Right lobe of liver (tissue), 4 donors: ENCODE data around the gene ACTR1A.

Experiments used
- CTCF ChIP-seq, 4 donors: fragments of 200-600 bp in 3 of 4; fragments of 450-650 bp in 1 of 4; IDR thresholded peaks; one replicate each; pipeline versions ENCODE4 v1.5.1 to v1.8.0; 2016 to 2022; ENCODE audit warnings: antibody characterized with exemption in 4 of 4, mild to moderate bottlenecking in 2 of 4
- POLR2A ChIP-seq: fragments of 450-650 bp; IDR thresholded peaks from one replicate; pipeline ENCODE4 v1.6.1; 2017; ENCODE audit warnings: antibody characterized with exemption, mild to moderate bottlenecking
- donor health status: DM: no; HTN: no; CAD: no.
- donor health status: DM: no; HTN: no; CAD: no.
- donor health status: DM: no; HTN: yes; CAD: no.

GRCh38 chr10:102545265-102545871, 42.9 kb upstream of the ACTR1A start:
- no peak for TF ChIP-seq CTCF (IDR thresholded peaks at IDR 0.05)
- no peak for TF ChIP-seq POLR2A
